B cell (primary cell): Measurements from ENCODE around the gene KAT7. TPM values are rescaled to one million over a fixed set of nuclear protein-coding genes. Genes with fewer than 3 reads are reported as not detected.

Source experiments
- ATAC-seq: fragments of 200-7000 bp; cut with Tn5 transposase; one replicate; pipeline ENCODE4 v1.10.0; 2021; ENCODE audit warnings: low read depth, mild to moderate bottlenecking, moderate number of reproducible peaks, moderate library complexity
- CTCF ChIA-PET: fragments of 350-600 bp; sonication (Branson Sonifier 250); formaldehyde crosslinking; loops from one replicate; lab custom pipeline; 2021; ENCODE audit warnings: antibody characterized with exemption, inconsistent platforms; lab: Charles Lee
- POLR2A ChIA-PET: fragments of 350-600 bp; sonication (Branson Sonifier 250); formaldehyde crosslinking; loops from one replicate; lab custom pipeline; 2021; ENCODE audit warnings: antibody characterized with exemption; lab: Charles Lee
- DNase-seq: peaks from one replicate; pipeline ENCODE4 v3.0.0; 2013
- H2AFZ ChIP-seq: 2 replicates; pipeline ENCODE4 v1.6.1; 2012; ENCODE audit warnings: mild to moderate bottlenecking, low read depth, low read length; ENCODE audit not compliant: insufficient read depth, poor library complexity, severe bottlenecking
- H3K27ac ChIP-seq, 2 donors: 1 replicate in 1 of 2; 2 replicates in 1 of 2; pipeline ENCODE4 v1.5.1; 2012 to 2013; ENCODE audit warnings: low read length in 2 of 2, mild to moderate bottlenecking in 2 of 2, moderate library complexity in 1 of 2
- H3K27me3 ChIP-seq, 4 experiments: fragments of 200-600 bp in 1 of 4; sonication (generic) in 1 of 4; replicated peaks in 1 of 4; 1 replicate in 2 of 4; 2 replicates in 2 of 4; pipeline versions ENCODE4 v1.6.1 to v1.7.0; 2013 to 2016; ENCODE audit warnings: low read length in 3 of 4, mild to moderate bottlenecking in 2 of 4, mixed read lengths in 1 of 4, moderate library complexity in 1 of 4; ENCODE audit not compliant: insufficient read depth in 4 of 4, control insufficient read depth in 3 of 4; ENCODE audit errors: control extremely low read depth in 1 of 4
- H3K36me3 ChIP-seq, 2 experiments: replicated peaks in 1 of 2; 1 replicate in 1 of 2; 2 replicates in 1 of 2; pipeline versions ENCODE4 v1.6.1 to v1.7.1; 2013; ENCODE audit warnings: low read length in 1 of 2; ENCODE audit not compliant: insufficient read depth in 2 of 2, control insufficient read depth in 1 of 2; ENCODE audit errors: control extremely low read depth in 1 of 2, extremely low read depth in 1 of 2
- H3K4me1 ChIP-seq, 2 donors: fragments of 200-600 bp in 1 of 2; sonication (generic) in 1 of 2; 1 replicate in 1 of 2; 2 replicates in 1 of 2; pipeline versions ENCODE4 v1.5.1 to v1.6.1; 2013 to 2017; ENCODE audit warnings: low read length in 2 of 2; ENCODE audit not compliant: control insufficient read depth in 2 of 2, insufficient read depth in 2 of 2
- H3K4me2 ChIP-seq: replicated peaks from 2 replicates; pipeline ENCODE3; 2012; ENCODE audit warnings: mild to moderate bottlenecking, low read depth, low read length; ENCODE audit not compliant: poor library complexity, severe bottlenecking
- H3K4me3 ChIP-seq, 5 experiments: fragments of 200-600 bp in 1 of 5; sonication (generic) in 1 of 5; 1 replicate in 3 of 5; 2 replicates in 2 of 5; pipeline versions ENCODE4 v1.5.1 to v1.7.0; 2011 to 2016; ENCODE audit warnings: low read length in 4 of 5, mild to moderate bottlenecking in 4 of 5, low read depth in 2 of 5, control low read depth in 1 of 5, moderate library complexity in 1 of 5; ENCODE audit not compliant: insufficient read depth in 1 of 5; ENCODE audit errors: control extremely low read depth in 1 of 5, extremely low read depth in 1 of 5
- H3K79me2 ChIP-seq: fragments of 200-600 bp; sonication (generic); one replicate; pipeline ENCODE4 v1.6.0; 2016; ENCODE audit warnings: low read length; ENCODE audit not compliant: control insufficient read depth, insufficient read depth
- H3K9ac ChIP-seq: fragments of 200-600 bp; sonication (generic); 2 replicates; pipeline ENCODE4 v1.6.1; 2017; ENCODE audit warnings: mild to moderate bottlenecking, low read length, moderate library complexity
- H3K9me3 ChIP-seq, 3 donors: one replicate each; pipeline versions ENCODE4 v1.6.1 to v1.7.1; 2013; ENCODE audit warnings: low read length in 2 of 3; ENCODE audit not compliant: control insufficient read depth in 2 of 3, insufficient read depth in 1 of 3; ENCODE audit errors: control extremely low read depth in 1 of 3
- H4K20me1 ChIP-seq: 2 replicates; pipeline ENCODE4 v1.6.0; 2012; ENCODE audit warnings: mild to moderate bottlenecking, low read length; ENCODE audit not compliant: insufficient read depth, control insufficient read depth, poor library complexity, severe bottlenecking
- H3K27ac Mint-ChIP-seq: one replicate; pipeline ENCODE4 v1.8.0; 2021; ENCODE audit warnings: mixed read lengths
- H3K27me3 Mint-ChIP-seq: one replicate; pipeline ENCODE4 v1.8.0; 2021; ENCODE audit warnings: mixed read lengths
- H3K4me1 Mint-ChIP-seq: one replicate; pipeline ENCODE4 v1.8.0; 2021; ENCODE audit warnings: mixed read lengths
- H3K4me3 Mint-ChIP-seq: one replicate; pipeline ENCODE4 v1.8.0; 2021; ENCODE audit warnings: mixed read lengths
- H3K9me3 Mint-ChIP-seq: one replicate; pipeline ENCODE4 v1.8.0; 2022; ENCODE audit warnings: mixed read lengths; ENCODE audit not compliant: insufficient read depth
- CTCF ChIP-seq: fragments of 200-600 bp; IDR thresholded peaks from one replicate; pipeline ENCODE4 v1.8.0; 2022; ENCODE audit warnings: antibody characterized with exemption, mild to moderate bottlenecking
- EZH2 ChIP-seq: IDR thresholded peaks from 2 replicates; pipeline ENCODE4 v1.6.1; 2012; ENCODE audit warnings: borderline replicate concordance, low read depth, mild to moderate bottlenecking, moderate library complexity, low read length; ENCODE audit not compliant: insufficient read depth, poor library complexity, severe bottlenecking
- WGBS: methylation state at CpG from one replicate; pipeline ENCODE4 v1.1.5; 2013; ENCODE audit warnings: missing lambda C conversion rate; ENCODE audit not compliant: insufficient coverage; 5-methylcytosine and 5-hydroxymethylcytosine counted together
- intact Hi-C: fragments of 100-400 bp; cut with micrococcal nuclease; formaldehyde crosslinking; loops from one replicate; pipeline ENCODE4 v1.10.0; 2022
- polyA plus RNA-seq: library from polyadenylated mRNA; depleted of rRNA; stranded (reverse); fragments of >200 nt; gene quantifications from 2 replicates; pipeline ENCODE4 v1.2.3, GENCODE V29; 2012
- total RNA-seq, 2 donors: library from RNA; stranded (reverse); fragments of 120-200 nt in 1 of 2; gene quantifications; 1 replicate in 1 of 2; 2 replicates in 1 of 2; pipeline versions ENCODE4 v1.2.3 to v1.2.4, GENCODE V29; 2013 to 2022

KAT7 gene
- total and polyA plus RNA-seq, 2 donors (not counting 1 experiment from before 2014, with no cell fraction given) = 16.7 to 124 TPM

- POLR2A ChIA-PET = interaction anchor here (0.6 kb wide), 1 partner anchor 115 kb away, joined by 3 read pairs; no protein-coding TSS in a partner anchor
Observed at GRCh38 chr17:49878931-49879904, 90.7 kb downstream of the KAT7 start.

More at GRCh38 chr17:49878931-49879904, 90.7 kb downstream of the KAT7 start:
- no peak overlapping the region for H3K4me3 Mint-ChIP-seq
- Histone ChIP-seq H3K4me3 (no peak overlapping the region), H3K9ac (no peak overlapping the region), H3K4me2 (no peak overlapping the region), H2AFZ (no peak overlapping the region), H3K27me3 (peaks cover 0 to 56% (median 18%) of the 10 kb centered on the region in 4 experiments), H4K20me1 (no peaks in the 10 kb centered on the region), H3K4me1 (peaks cover 9 to 10% of the 10 kb centered on the region in 2 donors), H3K79me2 (no peaks in the 10 kb centered on the region), H3K27ac (no peak overlapping the region), H3K9me3 (no peaks in the 10 kb centered on the region), H3K36me3 (no peaks in the 10 kb centered on the region)
- no peak for DNase-seq
- TF ChIP-seq CTCF (no peak), EZH2 (no peak)
- CTCF ChIA-PET = interaction anchor here (0.7 to 2.9 kb wide), 2 partner anchors 119 to 286 kb away, joined by 4 to 45 read pairs; no protein-coding TSS in a partner anchor
- H3K4me1 Mint-ChIP-seq = peaks cover 6% of the 10 kb centered on the region
- H3K27ac Mint-ChIP-seq = no peak overlapping the region
- no peak for ATAC-seq
- WGBS = 80% methylated on average over 6 of the region's 14 CpGs
- intact Hi-C loops = no loop called here
- peaks cover 58% of the 10 kb centered on the region for H3K27me3 Mint-ChIP-seq
- no peaks in the 10 kb centered on the region for H3K9me3 Mint-ChIP-seq
